Kidney tubule cell (primary cell): ENCODE data around the gene ABCC12.

Experiments used
- DNase-seq: peaks from one replicate; pipeline ENCODE4 v3.0.0-alpha.2; 2018; ENCODE audit warnings: low spot score

The ABCC12 gene

GRCh38 chr16:48131201-48131935 lies 24.4 kb downstream of the ABCC12 start:
- no peak for DNase-seq

- no peak for DNase-seq
Observed at GRCh38 chr16:48129926-48130325, 25.9 kb downstream of the ABCC12 start.

- DNase-seq = no peak
Observed at GRCh38 chr16:48128769-48129168, 27.0 kb downstream of the ABCC12 start.

DNA sequence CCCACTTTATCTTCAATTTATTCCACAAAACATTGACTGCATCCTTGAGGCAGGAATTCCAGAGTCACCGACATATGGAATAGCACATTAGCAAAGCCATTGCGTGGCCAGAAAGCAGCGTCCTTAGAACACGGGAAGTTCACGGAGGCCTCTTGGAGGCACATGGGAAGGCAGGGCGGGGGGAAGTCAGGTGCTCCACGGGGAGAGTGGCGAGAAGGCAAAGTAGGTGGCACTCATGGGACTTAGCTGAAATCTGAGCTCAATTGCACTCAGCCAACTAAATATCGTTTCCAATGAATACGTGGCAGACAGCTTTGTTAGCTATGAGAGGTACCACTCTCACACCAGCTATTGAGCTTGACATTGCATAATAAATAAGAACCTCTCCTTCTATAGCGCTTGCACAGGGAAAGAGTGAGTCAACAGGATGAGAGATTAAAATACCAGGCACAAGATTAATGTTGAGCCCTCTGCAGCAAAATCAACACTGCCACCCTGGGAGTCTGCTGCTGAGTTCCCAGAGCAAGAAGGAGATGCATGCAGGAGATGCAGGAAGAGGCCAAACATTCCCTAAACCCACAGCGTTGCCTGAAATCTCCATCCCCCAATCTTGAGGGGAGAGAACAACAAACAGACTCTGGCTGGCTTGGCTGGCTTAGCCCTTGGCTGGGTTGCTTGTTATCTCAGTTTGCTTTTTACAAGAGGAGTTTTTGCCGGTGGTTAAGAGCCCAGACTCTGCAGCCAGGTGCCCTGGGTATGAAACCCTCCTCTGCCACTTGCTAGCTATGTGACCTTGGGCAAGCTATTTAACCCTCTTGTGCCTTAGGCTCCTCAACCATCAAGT lies 28.8 kb downstream of the ABCC12 start:
- peak; percentile 85 for DNase-seq

- DNase-seq = peak; percentile 31
Observed at GRCh38 chr16:48125888-48126287, 29.9 kb downstream of the ABCC12 start.

- DNase-seq = peak; percentile 60
Observed at GRCh38 chr16:48124266-48124665, 31.5 kb downstream of the ABCC12 start.

- peak; percentile 99 for DNase-seq
Observed at GRCh38 chr16:48123104-48123788, 32.5 kb downstream of the ABCC12 start.

GRCh38 chr16:48121276-48121675 lies 34.5 kb downstream of the ABCC12 start:
- DNase-seq = no peak

GRCh38 chr16:48118841-48119240 lies 37.0 kb downstream of the ABCC12 start:
- no peak for DNase-seq

GRCh38 chr16:48117217-48118105 lies 38.3 kb downstream of the ABCC12 start:
- DNase-seq = peak; percentile 46

GRCh38 chr16:48115299-48115698 lies 40.5 kb downstream of the ABCC12 start:
- no peak for DNase-seq

DNA sequence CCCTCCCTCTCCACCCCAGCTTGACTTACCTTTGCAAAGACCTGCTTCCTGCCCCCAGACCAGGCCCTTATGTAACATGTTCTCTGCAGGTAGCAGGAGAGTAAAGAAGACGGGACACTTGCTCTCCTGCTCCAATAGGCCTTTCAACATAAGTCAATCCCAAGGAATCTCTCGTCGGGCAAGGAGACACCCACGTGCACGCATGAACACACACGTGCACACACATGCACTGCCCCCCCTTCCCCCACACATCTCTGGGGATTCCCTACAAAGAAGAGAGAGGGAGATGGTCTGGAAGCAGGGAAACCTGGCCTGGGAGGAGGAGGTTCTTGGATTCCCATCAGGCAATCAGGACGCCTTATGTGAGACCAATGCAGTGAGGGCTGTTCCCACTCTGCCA lies 41.4 kb downstream of the ABCC12 start:
- no peak for DNase-seq

GRCh38 chr16:48113471-48113870 lies 42.3 kb downstream of the ABCC12 start:
- no peak for DNase-seq

GRCh38 chr16:48113001-48113400 lies 42.8 kb downstream of the ABCC12 start:
- no peak for DNase-seq

DNA sequence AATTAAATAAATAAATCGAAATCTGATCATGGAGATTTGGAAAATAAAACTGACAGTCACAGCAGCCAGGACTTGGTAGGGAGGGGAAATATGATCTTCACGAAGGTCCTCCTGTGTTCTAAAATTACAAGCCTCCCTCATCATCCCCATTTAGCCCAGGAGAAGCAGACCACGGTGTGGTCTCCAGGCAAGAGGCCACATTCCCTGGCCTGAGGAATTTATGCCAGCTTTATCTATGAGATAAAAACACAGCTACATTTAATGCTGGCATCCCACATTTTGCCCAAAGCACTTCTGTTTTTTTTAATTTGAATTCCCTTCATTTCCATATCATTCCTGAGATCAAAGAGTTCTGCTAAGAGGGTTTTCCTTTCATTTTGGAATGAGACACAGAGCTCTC lies 43.2 kb downstream of the ABCC12 start:
- no peak for DNase-seq

GRCh38 chr16:48110982-48111381 lies 44.8 kb downstream of the ABCC12 start:
- DNase-seq = no peak

- no peak for DNase-seq
Observed at GRCh38 chr16:48110000-48110399, 45.8 kb downstream of the ABCC12 start.

GRCh38 chr16:48109475-48109874 lies 46.3 kb downstream of the ABCC12 start:
- DNase-seq = no peak

DNA sequence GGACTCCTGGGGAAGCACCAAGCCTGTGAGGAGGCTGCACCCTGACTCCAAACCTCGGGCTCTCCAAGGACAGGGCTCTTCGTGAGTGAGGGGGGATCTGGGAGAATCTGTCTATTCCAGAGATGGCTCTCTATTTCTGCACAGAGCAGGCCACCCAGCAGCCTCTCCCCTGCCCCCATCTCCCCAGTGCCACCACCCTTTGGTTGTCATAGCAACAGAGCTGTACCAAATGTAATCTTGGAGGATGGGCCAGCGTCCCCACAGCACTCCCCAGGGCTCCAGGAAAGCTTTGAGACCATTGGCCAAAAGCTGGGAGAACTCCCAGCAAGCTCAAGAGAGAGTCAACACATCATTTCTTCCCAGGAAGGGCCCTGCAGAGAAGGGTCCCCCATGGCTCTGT lies 49.3 kb downstream of the ABCC12 start:
- no peak for DNase-seq
